Calu3 (cell line): Measurements from ENCODE around the gene SMIM27. TPM values are rescaled to one million over a fixed set of nuclear protein-coding genes. Genes with fewer than 3 reads are reported as not detected.
"Not testable (repeated sequence)": the region's sequence is repeated elsewhere in the genome, so short reads cannot be mapped to it uniquely, and the experiment has no call there.

ENCODE experiments used
- BruUV-seq: library from RNA; stranded (reverse); fragments of 400-500 nt; replicated peaks from 2 replicates; lab custom pipeline; 2021; lab: Mats Ljungman, UMichigan
- CTCF ChIA-PET: fragments of 300-600 bp; sonication (Branson Sonifier 250); formaldehyde crosslinking; loops from one replicate; lab custom pipeline; 2022; ENCODE audit warnings: antibody characterized with exemption; lab: Charles Lee
- DNase-seq: peaks from one replicate; pipeline ENCODE4 v3.0.0; 2022
- H3K27ac Mint-ChIP-seq: one replicate; pipeline ENCODE4 v1.8.0; 2022; ENCODE audit warnings: mixed read lengths; ENCODE audit not compliant: unreplicated experiment
- H3K27me3 Mint-ChIP-seq: one replicate; pipeline ENCODE4 v1.8.0; 2022; ENCODE audit warnings: mixed read lengths; ENCODE audit not compliant: unreplicated experiment
- H3K36me3 Mint-ChIP-seq: one replicate; pipeline ENCODE4 v1.8.0; 2022; ENCODE audit warnings: mild to moderate bottlenecking, moderate library complexity, mixed read lengths; ENCODE audit not compliant: insufficient read depth, unreplicated experiment
- H3K4me1 Mint-ChIP-seq: one replicate; pipeline ENCODE4 v1.8.0; 2022; ENCODE audit warnings: mild to moderate bottlenecking, low read depth, mixed read lengths; ENCODE audit not compliant: unreplicated experiment
- H3K4me3 Mint-ChIP-seq: one replicate; pipeline ENCODE4 v1.8.0; 2022; ENCODE audit warnings: mild to moderate bottlenecking, low read depth, moderate library complexity, mixed read lengths; ENCODE audit not compliant: unreplicated experiment
- H3K9me3 Mint-ChIP-seq: one replicate; pipeline ENCODE4 v1.8.0; 2022; ENCODE audit warnings: low read depth, mixed read lengths; ENCODE audit not compliant: unreplicated experiment
- intact Hi-C: fragments of 100-400 bp; cut with micrococcal nuclease; formaldehyde crosslinking; loops from one replicate; pipeline ENCODE4 v1.10.0; 2022; ENCODE audit not compliant: unreplicated experiment
- total RNA-seq: library from RNA; stranded (reverse); gene quantifications from 2 replicates; pipeline ENCODE4 v1.2.3, GENCODE V29; 2022
- TF ChIP-seq, protein P1 (sequence below): fragments of 200-600 bp; IDR thresholded peaks from one replicate; pipeline ENCODE4 v1.8.0; 2022; ENCODE audit warnings: antibody characterized with exemption; ENCODE audit not compliant: unreplicated experiment

Gene SMIM27
- total RNA-seq, 1 experiment from 2014 or later: 4.4 TPM

DNA sequence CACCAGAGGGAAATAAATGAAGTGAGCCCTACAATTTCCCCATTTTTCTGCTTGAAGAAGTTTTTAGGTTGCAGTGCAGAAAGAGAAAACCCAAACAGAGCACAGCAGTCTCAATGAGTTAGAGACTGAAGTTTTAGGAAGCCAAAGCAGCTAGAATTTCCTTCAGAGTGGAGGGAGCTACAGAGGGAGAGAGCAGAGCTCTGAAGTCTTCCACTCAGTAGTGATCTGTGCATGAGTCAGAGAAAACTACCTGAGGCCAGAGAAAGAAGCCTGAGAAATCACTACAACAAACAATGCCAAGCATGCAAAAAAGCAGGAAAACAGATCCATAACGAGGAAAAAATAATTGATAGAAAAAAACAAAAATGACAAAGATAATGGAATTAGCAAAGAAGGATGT is 38.8 kb downstream of the SMIM27 start:
- H3K4me1 Mint-ChIP-seq: peaks cover 10% of the 10 kb centered on the region
- TF ChIP-seq, protein P1, sequence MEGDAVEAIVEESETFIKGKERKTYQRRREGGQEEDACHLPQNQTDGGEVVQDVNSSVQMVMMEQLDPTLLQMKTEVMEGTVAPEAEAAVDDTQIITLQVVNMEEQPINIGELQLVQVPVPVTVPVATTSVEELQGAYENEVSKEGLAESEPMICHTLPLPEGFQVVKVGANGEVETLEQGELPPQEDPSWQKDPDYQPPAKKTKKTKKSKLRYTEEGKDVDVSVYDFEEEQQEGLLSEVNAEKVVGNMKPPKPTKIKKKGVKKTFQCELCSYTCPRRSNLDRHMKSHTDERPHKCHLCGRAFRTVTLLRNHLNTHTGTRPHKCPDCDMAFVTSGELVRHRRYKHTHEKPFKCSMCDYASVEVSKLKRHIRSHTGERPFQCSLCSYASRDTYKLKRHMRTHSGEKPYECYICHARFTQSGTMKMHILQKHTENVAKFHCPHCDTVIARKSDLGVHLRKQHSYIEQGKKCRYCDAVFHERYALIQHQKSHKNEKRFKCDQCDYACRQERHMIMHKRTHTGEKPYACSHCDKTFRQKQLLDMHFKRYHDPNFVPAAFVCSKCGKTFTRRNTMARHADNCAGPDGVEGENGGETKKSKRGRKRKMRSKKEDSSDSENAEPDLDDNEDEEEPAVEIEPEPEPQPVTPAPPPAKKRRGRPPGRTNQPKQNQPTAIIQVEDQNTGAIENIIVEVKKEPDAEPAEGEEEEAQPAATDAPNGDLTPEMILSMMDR: no peak
- H3K27me3 Mint-ChIP-seq: no peaks in the 10 kb centered on the region
- BruUV-seq: no TSS peak
- H3K36me3 Mint-ChIP-seq: no peaks in the 10 kb centered on the region
- CTCF ChIA-PET: interaction anchor here (0.8 to 0.9 kb wide), 2 partner anchors 11 to 378 kb away, joined by 3 read pairs; no protein-coding TSS in a partner anchor
- H3K4me3 Mint-ChIP-seq: no peak overlapping the region
- intact Hi-C loops: no loop called here
- H3K27ac Mint-ChIP-seq: no peak overlapping the region
- no peak for DNase-seq
- no peaks in the 10 kb centered on the region for H3K9me3 Mint-ChIP-seq

DNA sequence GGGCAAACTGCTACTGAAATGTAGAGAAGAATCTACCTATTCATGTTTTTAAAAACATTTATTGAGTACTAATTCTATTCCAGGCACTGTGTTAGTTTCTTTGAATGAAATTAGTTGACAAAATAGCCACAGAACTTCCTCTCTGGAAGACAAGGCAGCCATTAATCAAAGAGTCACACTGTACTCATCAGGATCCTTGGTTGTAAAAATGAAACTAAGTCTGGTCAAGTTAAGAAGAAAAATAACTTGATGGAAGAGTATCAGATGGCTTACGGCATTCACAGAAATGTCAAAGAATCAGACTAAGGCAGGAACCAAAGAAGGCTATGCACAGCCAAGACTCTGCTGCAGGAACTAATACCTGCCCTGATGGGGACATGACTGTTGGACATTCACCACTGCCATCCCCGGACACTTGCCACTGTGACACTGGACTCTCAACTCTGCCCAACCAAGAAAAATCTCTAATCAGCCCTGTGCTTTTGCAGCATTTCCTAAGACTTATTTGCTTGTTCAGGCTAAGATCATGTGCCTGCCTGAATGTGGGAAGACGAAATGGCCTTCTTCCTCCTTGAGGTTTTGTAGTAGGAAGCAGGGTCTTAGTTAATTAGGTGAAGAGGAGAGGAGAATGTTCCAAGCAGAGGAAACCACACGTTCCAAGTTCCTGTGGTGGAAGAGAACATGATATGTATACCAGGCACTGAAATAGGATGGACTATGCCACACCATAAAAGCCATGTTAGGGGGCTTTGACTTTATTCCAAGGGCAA is 44.2 kb downstream of the SMIM27 start:
- TF ChIP-seq, protein P1: no peak
- intact Hi-C loops: no loop called here
- no TSS peak for BruUV-seq
- H3K9me3 Mint-ChIP-seq: peaks cover 6% of the 10 kb centered on the region
- CTCF ChIA-PET: no interaction called here
- no peak for DNase-seq
- no peak overlapping the region for H3K27ac Mint-ChIP-seq
- H3K36me3 Mint-ChIP-seq: no peaks in the 10 kb centered on the region
- H3K4me1 Mint-ChIP-seq: peaks cover under 1% of the 10 kb centered on the region
- H3K4me3 Mint-ChIP-seq: no peak overlapping the region
- H3K27me3 Mint-ChIP-seq: no peaks in the 10 kb centered on the region

DNA sequence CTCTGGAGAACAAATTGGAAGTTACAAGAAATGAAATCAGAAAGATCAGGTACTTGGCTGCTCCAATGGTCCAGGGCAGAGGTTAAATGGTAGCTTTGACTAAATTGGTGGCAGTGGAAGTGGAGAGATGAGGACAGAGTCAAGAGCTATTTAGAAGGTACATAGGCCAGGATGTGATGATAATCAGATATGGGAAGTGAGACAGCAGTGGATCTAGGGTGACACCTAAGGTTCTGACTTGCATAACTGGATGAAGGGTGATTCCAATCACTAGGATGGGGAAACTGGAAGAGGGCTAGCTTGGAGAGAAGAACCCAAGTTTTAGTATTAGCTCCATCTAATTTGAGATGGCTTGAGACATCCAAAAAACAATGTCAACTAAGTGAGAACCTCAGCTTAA is 44.8 kb downstream of the SMIM27 start:
- Mint-ChIP-seq H3K9me3 (peaks cover 6% of the 10 kb centered on the region), H3K36me3 (no peaks in the 10 kb centered on the region), H3K27me3 (no peaks in the 10 kb centered on the region), H3K27ac (no peak overlapping the region), H3K4me1 (no peaks in the 10 kb centered on the region), H3K4me3 (no peak overlapping the region)
- TF ChIP-seq, protein P1: no peak
- DNase-seq: no peak
- intact Hi-C loops: no loop called here
- CTCF ChIA-PET: no interaction called here
- no TSS peak for BruUV-seq

DNA sequence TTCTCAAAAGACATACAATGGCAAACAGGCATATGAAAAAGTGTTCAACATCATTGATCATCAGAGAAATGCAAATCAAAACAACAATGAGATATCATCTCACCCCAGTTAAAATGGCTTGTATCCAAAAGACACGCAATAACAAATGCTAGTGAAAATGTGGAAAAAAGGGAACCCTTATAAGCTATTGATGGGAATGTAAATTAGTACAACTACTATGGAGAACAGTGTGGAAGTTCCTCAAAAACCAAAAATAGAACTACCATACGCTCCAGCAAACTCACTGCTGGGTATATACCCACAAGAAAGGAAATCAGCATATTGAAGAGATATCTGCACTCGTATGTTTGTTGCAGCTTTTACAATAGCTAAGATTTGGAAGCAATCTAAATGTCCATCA is 46.9 kb downstream of the SMIM27 start:
- CTCF ChIA-PET, DNase-seq, BruUV-seq, H3K27me3 Mint-ChIP-seq, intact Hi-C loops, H3K9me3 Mint-ChIP-seq, H3K4me3 Mint-ChIP-seq, H3K36me3 Mint-ChIP-seq, H3K4me1 Mint-ChIP-seq, H3K27ac Mint-ChIP-seq: not testable (repeated sequence)

Other genes starting within 250 kb of the SMIM27 start
- gene ACO1, start 167.7 kb upstream of the SMIM27 start, total RNA-seq: 19.1 and 29.6 TPM in 2 replicates
- gene RIGI, start 26.1 kb upstream of the SMIM27 start, total RNA-seq: 24.8 and 49.0 TPM in 2 replicates
- 13.8 TPM in 2 replicates for gene TOPORS, start 259 bp downstream of the SMIM27 start, total RNA-seq
- gene NDUFB6, start 20.8 kb downstream of the SMIM27 start, total RNA-seq: 48.1 and 49.6 TPM in 2 replicates
- gene TAF1L, start 83.3 kb downstream of the SMIM27 start, total RNA-seq: not detected in 2 replicates
- not detected in 2 replicates for gene TMEM215, start 231.2 kb downstream of the SMIM27 start, total RNA-seq